SKM-1 treated with dmso at 0.1 percent for 144 hours (cell line): ENCODE data around the gene CIB4.

Source experiments
- DNase-seq: peaks from one replicate; lab custom pipeline; 2025; ENCODE audit not compliant: unreplicated experiment; lab: John Stamatoyannopoulos, UW

CIB4 gene

GRCh38 chr2:26644188-26644835, 3.1 kb upstream of the CIB4 start:
- DNase-seq = no peak

- DNase-seq = no peak
Measured at GRCh38 chr2:26642429-26642828, 1.3 kb upstream of the CIB4 start.

GRCh38 chr2:26640331-26640745, 828 bp downstream of the CIB4 start:
- DNase-seq = no peak

- DNase-seq = no peak
Measured at GRCh38 chr2:26639685-26640243, 1.4 kb downstream of the CIB4 start.

GRCh38 chr2:26637811-26638310, 3.3 kb downstream of the CIB4 start:
- no peak for DNase-seq

- DNase-seq = no peak
Measured at GRCh38 chr2:26636935-26637334, 4.2 kb downstream of the CIB4 start.

- no peak for DNase-seq
Measured at GRCh38 chr2:26635401-26635800, 5.8 kb downstream of the CIB4 start.

- DNase-seq = no peak
Measured at GRCh38 chr2:26634636-26635230, 6.4 kb downstream of the CIB4 start.

GRCh38 chr2:26633993-26634595, 7.1 kb downstream of the CIB4 start:
- DNase-seq = no peak

- DNase-seq = no peak
Measured at GRCh38 chr2:26633351-26633945, 7.7 kb downstream of the CIB4 start.

- DNase-seq = no peak
Measured at GRCh38 chr2:26632624-26633185, 8.5 kb downstream of the CIB4 start.

GRCh38 chr2:26631401-26632170, 9.6 kb downstream of the CIB4 start:
- DNase-seq = no peak

- no peak for DNase-seq
Measured at GRCh38 chr2:26630669-26631360, 10.4 kb downstream of the CIB4 start.

- DNase-seq = no peak
Measured at GRCh38 chr2:26630235-26630634, 10.9 kb downstream of the CIB4 start.

GRCh38 chr2:26629751-26630150, 11.4 kb downstream of the CIB4 start:
- DNase-seq = no peak

- DNase-seq = no peak
Measured at GRCh38 chr2:26629346-26629630, 11.9 kb downstream of the CIB4 start.

- DNase-seq = no peak
Measured at GRCh38 chr2:26628561-26629345, 12.4 kb downstream of the CIB4 start.

- no peak for DNase-seq
Measured at GRCh38 chr2:26627350-26628105, 13.6 kb downstream of the CIB4 start.

- DNase-seq = no peak
Measured at GRCh38 chr2:26626606-26627005, 14.6 kb downstream of the CIB4 start.
